ENCODE results near the gene SOHLH1. TPM values are rescaled to one million over a fixed set of nuclear protein-coding genes. Genes with fewer than 3 reads are reported as not detected.

Gene SOHLH1
- total and polyA plus RNA-seq, 10 of the 15 experiments (the other 5 are each of a cell fraction or from before 2014, with no cell fraction given): not detected

- no peaks in the 10 kb centered on the region for H3K36me3 ChIP-seq (ENCODE audit: control insufficient read depth in 2 of 2, insufficient read depth in 2 of 2, low read length in 1 of 2)
- H3K27me3 ChIP-seq (replicated peaks in 1 of 2; ENCODE audit: control insufficient read depth in 2 of 2, insufficient read depth in 2 of 2, low read length in 1 of 2): no peaks in the 10 kb centered on the region; a peak in 1 of 4 replicates
- no peak for ATAC-seq
- H3K4me1 ChIP-seq (ENCODE audit: control insufficient read depth, insufficient read depth, low read length): no peaks in the 10 kb centered on the region
- no peak overlapping the region for H2AFZ ChIP-seq (ENCODE audit: control insufficient read depth, low read depth, low read length)
- no peak overlapping the region for H3K4me3 ChIP-seq
- H3K9me3 ChIP-seq (replicated peaks; ENCODE audit: control insufficient read depth, insufficient read depth, low read length): no peaks in the 10 kb centered on the region; the same call in 2 of the 3 replicates
- no peak for DNase-seq (ENCODE audit: low read depth, low spot score)
- no peaks in the 10 kb centered on the region for H3K79me2 ChIP-seq (ENCODE audit: control insufficient read depth, insufficient read depth, low read length)
- ChIA-PET POLR2A (no interaction called here), RAD21 (ENCODE audit: unreplicated experiment) (no interaction called here), SMC1A (ENCODE audit: uncharacterized antibody, unreplicated experiment) (no interaction called here), CTCF (no interaction called here)
- no peak for TF ChIP-seq RUNX3 (IDR thresholded peaks at IDR 0.05; ENCODE audit: low read length)
- no peak for TF ChIP-seq FOXK2 (IDR thresholded peaks at IDR 0.05)
- TF ChIP-seq NFXL1 (IDR thresholded peaks at IDR 0.05; ENCODE audit: borderline replicate concordance): no peak
- TF ChIP-seq SMARCA5 (IDR thresholded peaks at IDR 0.05): no peak
- no peak for TF ChIP-seq SUPT20H (IDR thresholded peaks at IDR 0.05; ENCODE audit: borderline replicate concordance, control insufficient read depth, low read depth, low read length)
- TF ChIP-seq POU2F2 (IDR thresholded peaks at IDR 0.05; ENCODE audit: borderline replicate concordance, low read depth, low read length): no peak
- H3K9ac ChIP-seq (ENCODE audit: control insufficient read depth, insufficient read depth, low read length): no peak overlapping the region
- no peak overlapping the region for H3K4me2 ChIP-seq (ENCODE audit: control insufficient read depth, insufficient read depth)
- 62% methylated on average over 12 of the region's 12 CpGs for WGBS (ENCODE audit: insufficient coverage, insufficient replicate concordance, low lambda C conversion rate, missing lambda C conversion rate)
- FAIRE-seq: no peak
- no peaks in the 10 kb centered on the region for H4K20me1 ChIP-seq (ENCODE audit: control insufficient read depth, insufficient read depth)
- no TSS peak for BruUV-seq (replicated peaks)
- intact Hi-C loops (cut with micrococcal nuclease; ENCODE audit: unreplicated experiment) (no loop called here), in situ Hi-C loops (cut with MboI) (no loop called here)
- no peak overlapping the region for H3K27ac ChIP-seq (ENCODE audit: control insufficient read depth, insufficient read depth)
Observed at GRCh38 chr9:135731454-135731853, 32.2 kb upstream of the SOHLH1 start.

- 47% methylated on average over 13 of the region's 13 CpGs for WGBS (ENCODE audit: insufficient coverage, insufficient replicate concordance, low lambda C conversion rate, missing lambda C conversion rate)
- RAD21 ChIA-PET (ENCODE audit: unreplicated experiment): no interaction called here
- intact Hi-C loops (cut with micrococcal nuclease; ENCODE audit: unreplicated experiment): no loop called here
- CTCF ChIA-PET: no interaction called here
- no peak overlapping the region for H2AFZ ChIP-seq (ENCODE audit: control insufficient read depth, low read depth, low read length)
- ATAC-seq (no peak), DNase-seq (ENCODE audit: low read depth, low spot score) (no peak), FAIRE-seq (no peak)
- no peaks in the 10 kb centered on the region for H3K36me3 ChIP-seq (ENCODE audit: control insufficient read depth in 2 of 2, insufficient read depth in 2 of 2, low read length in 1 of 2)
- BruUV-seq (replicated peaks): no TSS peak
- POLR2A ChIA-PET: no interaction called here
- no peak overlapping the region for H3K4me3 ChIP-seq
- no peaks in the 10 kb centered on the region for H3K4me1 ChIP-seq (ENCODE audit: control insufficient read depth, insufficient read depth, low read length)
- in situ Hi-C loops (cut with MboI): no loop called here
- H4K20me1 ChIP-seq (ENCODE audit: control insufficient read depth, insufficient read depth): no peaks in the 10 kb centered on the region
- no peaks in the 10 kb centered on the region; a peak in 1 of 4 replicates for H3K27me3 ChIP-seq (replicated peaks in 1 of 2; ENCODE audit: control insufficient read depth in 2 of 2, insufficient read depth in 2 of 2, low read length in 1 of 2)
- H3K9ac ChIP-seq (ENCODE audit: control insufficient read depth, insufficient read depth, low read length): no peak overlapping the region
- no peaks in the 10 kb centered on the region; the same call in 2 of the 3 replicates for H3K9me3 ChIP-seq (replicated peaks; ENCODE audit: control insufficient read depth, insufficient read depth, low read length)
- no peaks in the 10 kb centered on the region for H3K79me2 ChIP-seq (ENCODE audit: control insufficient read depth, insufficient read depth, low read length)
- no peak overlapping the region for H3K4me2 ChIP-seq (ENCODE audit: control insufficient read depth, insufficient read depth)
- TF ChIP-seq NBN (IDR thresholded peaks at IDR 0.05): no peak
- no peak for TF ChIP-seq CBFB (IDR thresholded peaks at IDR 0.05; ENCODE audit: low read depth)
- TF ChIP-seq MEF2A (IDR thresholded peaks at IDR 0.05; ENCODE audit: insufficient read depth, low read depth, low read length): no peak
- no peak for TF ChIP-seq BHLHE40 (IDR thresholded peaks at IDR 0.05; ENCODE audit: borderline replicate concordance in 1 of 2, low read depth in 2 of 2, low read length in 1 of 2)
- TF ChIP-seq YY1 (IDR thresholded peaks at IDR 0.05; ENCODE audit: low read depth, low read length): no peak
- no peak for TF ChIP-seq ZBED1 (IDR thresholded peaks at IDR 0.05; ENCODE audit: borderline replicate concordance)
- H3K27ac ChIP-seq (ENCODE audit: control insufficient read depth, insufficient read depth): no peak overlapping the region
- SMC1A ChIA-PET (ENCODE audit: uncharacterized antibody, unreplicated experiment): no interaction called here
Observed at GRCh38 chr9:135729480-135729879, 30.2 kb upstream of the SOHLH1 start.

Data from GM12878 (cell line).